H9 (cell line): ENCODE results near the gene UQCRC1. TPM values are rescaled to one million over a fixed set of nuclear protein-coding genes. Genes with fewer than 3 reads are reported as not detected.

Experiments used
- DNase-seq: peaks from one replicate; pipeline ENCODE4 v3.0.0-alpha.2; 2017
- H2AFZ ChIP-seq: one replicate; pipeline ENCODE4 v1.6.1; 2013; ENCODE audit warnings: mild to moderate bottlenecking, low read length, control low read depth, moderate library complexity
- H2AK5ac ChIP-seq: 2 replicates; pipeline ENCODE4 v1.6.1; 2013; ENCODE audit warnings: low read length, control low read depth, mixed read lengths; ENCODE audit not compliant: insufficient read length
- H2BK120ac ChIP-seq: one replicate; pipeline ENCODE4 v1.6.1; 2013; ENCODE audit warnings: low read depth, mild to moderate bottlenecking, low read length, control low read depth, inconsistent platforms; ENCODE audit not compliant: poor library complexity, severe bottlenecking
- H2BK12ac ChIP-seq: 2 replicates; pipeline ENCODE4 v1.6.1; 2013; ENCODE audit warnings: low read length, control low read depth, mixed read lengths, low read depth; ENCODE audit not compliant: insufficient read length
- H2BK15ac ChIP-seq: 2 replicates; pipeline ENCODE4 v1.6.1; 2013; ENCODE audit warnings: low read depth, low read length, control low read depth
- H2BK20ac ChIP-seq: one replicate; pipeline ENCODE4 v1.6.1; 2013; ENCODE audit warnings: low read depth, mild to moderate bottlenecking, low read length, control low read depth, inconsistent platforms; ENCODE audit not compliant: poor library complexity, severe bottlenecking
- H2BK5ac ChIP-seq: 2 replicates; pipeline ENCODE4 v1.6.1; 2013; ENCODE audit warnings: low read length, control low read depth, mixed read lengths; ENCODE audit not compliant: insufficient read length
- H3K14ac ChIP-seq: 2 replicates; pipeline ENCODE4 v1.6.1; 2013; ENCODE audit warnings: low read length, control low read depth; ENCODE audit not compliant: insufficient read depth
- H3K18ac ChIP-seq: 2 replicates; pipeline ENCODE4 v1.6.1; 2013; ENCODE audit warnings: low read depth, mild to moderate bottlenecking, mixed read lengths, low read length, control low read depth; ENCODE audit not compliant: insufficient read length
- H3K23ac ChIP-seq: 2 replicates; pipeline ENCODE4 v1.6.1; 2013; ENCODE audit warnings: low read length, control low read depth, mixed read lengths, low read depth; ENCODE audit not compliant: insufficient read length
- H3K23me2 ChIP-seq: 2 replicates; pipeline ENCODE4 v1.6.1; 2013; ENCODE audit warnings: low read depth, mild to moderate bottlenecking, mixed read lengths, low read length, control low read depth; ENCODE audit not compliant: insufficient read length, poor library complexity, severe bottlenecking
- H3K27ac ChIP-seq: 2 replicates; pipeline ENCODE4 v1.5.1; 2013; ENCODE audit warnings: low read length, control low read depth, mixed read lengths, low read depth; ENCODE audit not compliant: insufficient read length
- H3K27me3 ChIP-seq: 2 replicates; pipeline ENCODE4 v1.6.1; 2013; ENCODE audit warnings: low read length, control low read depth, inconsistent platforms; ENCODE audit not compliant: insufficient read depth
- H3K4ac ChIP-seq: 2 replicates; pipeline ENCODE4 v1.6.1; 2013; ENCODE audit warnings: low read depth, mild to moderate bottlenecking, control low read depth, inconsistent platforms, low read length, moderate library complexity
- H3K4me1 ChIP-seq: 2 replicates; pipeline ENCODE4 v1.6.1; 2013; ENCODE audit warnings: low read length, control low read depth, inconsistent platforms; ENCODE audit not compliant: insufficient read depth
- H3K4me2 ChIP-seq: 2 replicates; pipeline ENCODE4 v1.6.1; 2013; ENCODE audit warnings: low read length, control low read depth, mixed read lengths; ENCODE audit not compliant: insufficient read length, insufficient read depth
- H3K56ac ChIP-seq: 2 replicates; pipeline ENCODE4 v1.6.1; 2013; ENCODE audit warnings: low read depth, mild to moderate bottlenecking, mixed read lengths, low read length, control low read depth; ENCODE audit not compliant: insufficient read length
- H3K79me1 ChIP-seq: 2 replicates; pipeline ENCODE4 v1.6.1; 2013; ENCODE audit warnings: low read depth, mild to moderate bottlenecking, moderate library complexity, low read length, control low read depth, inconsistent platforms; ENCODE audit not compliant: insufficient read depth, poor library complexity, severe bottlenecking
- H3K79me2 ChIP-seq: 2 replicates; pipeline ENCODE4 v1.6.1; 2013; ENCODE audit warnings: low read length, control low read depth, inconsistent platforms; ENCODE audit not compliant: insufficient read depth
- H3K9ac ChIP-seq: 2 replicates; pipeline ENCODE4 v1.6.1; 2013; ENCODE audit warnings: low read length, control low read depth, mixed read lengths; ENCODE audit not compliant: insufficient read length; ENCODE audit errors: extremely low read depth
- H3K9me3 ChIP-seq: one replicate; pipeline ENCODE4 v1.6.1; 2013; ENCODE audit warnings: low read depth, low read length, inconsistent platforms; ENCODE audit not compliant: control insufficient read depth
- H3T11ph ChIP-seq: one replicate; pipeline ENCODE4 v1.6.1; 2013; ENCODE audit warnings: mild to moderate bottlenecking, low read length, control low read depth, inconsistent platforms
- H4K20me1 ChIP-seq: one replicate; pipeline ENCODE4 v1.6.1; 2013; ENCODE audit not compliant: control insufficient read depth, insufficient read length, insufficient read depth
- H4K5ac ChIP-seq: 2 replicates; pipeline ENCODE4 v1.6.1; 2013; ENCODE audit warnings: low read depth, mild to moderate bottlenecking, mixed read lengths, low read length, control low read depth; ENCODE audit not compliant: insufficient read length
- H4K8ac ChIP-seq: replicated peaks from 2 replicates; pipeline ENCODE4 v1.6.1; 2013; ENCODE audit warnings: low read length, control low read depth, mixed read lengths, low read depth; ENCODE audit not compliant: insufficient read length
- H4K91ac ChIP-seq: 2 replicates; pipeline ENCODE4 v1.6.1; 2013; ENCODE audit warnings: low read depth, mild to moderate bottlenecking, moderate library complexity, mixed read lengths, low read length, control low read depth; ENCODE audit not compliant: insufficient read length
- H3K27ac Mint-ChIP-seq, 3 experiments: 2 replicates in 2 of 3; 3 replicates in 1 of 3; pipeline ENCODE4 v1.8.0; 2020 to 2021; ENCODE audit warnings: mixed read lengths in 3 of 3, mild to moderate bottlenecking in 1 of 3, moderate library complexity in 1 of 3
- H3K27me3 Mint-ChIP-seq: 2 replicates; pipeline ENCODE4 v1.8.0; 2021; ENCODE audit warnings: low read depth, mild to moderate bottlenecking, moderate library complexity, mixed read lengths
- H3K36me3 Mint-ChIP-seq, 3 experiments: 2 replicates in 2 of 3; 3 replicates in 1 of 3; pipeline ENCODE4 v1.8.0; 2020 to 2021; ENCODE audit warnings: low read depth in 3 of 3, mixed read lengths in 3 of 3; ENCODE audit not compliant: insufficient read depth in 1 of 3
- H3K4me1 Mint-ChIP-seq, 2 experiments: 2 replicates each; pipeline ENCODE4 v1.8.0; 2020; ENCODE audit warnings: mixed read lengths in 2 of 2
- H3K4me3 Mint-ChIP-seq, 2 experiments: 2 replicates in 1 of 2; 3 replicates in 1 of 2; pipeline ENCODE4 v1.8.0; 2020 to 2021; ENCODE audit warnings: mild to moderate bottlenecking in 2 of 2, mixed read lengths in 2 of 2, moderate library complexity in 1 of 2
- H3K9me3 Mint-ChIP-seq, 2 experiments: 2 replicates in 1 of 2; 3 replicates in 1 of 2; pipeline ENCODE4 v1.8.0; 2020; ENCODE audit warnings: mild to moderate bottlenecking in 2 of 2, mixed read lengths in 2 of 2, moderate library complexity in 1 of 2
- CTCF ChIP-seq: fragments of 200-600 bp; sonication (generic); conservative IDR thresholded peaks from 3 replicates; pipeline ENCODE4 v1.8.0; 2021; ENCODE audit warnings: antibody characterized with exemption, mild to moderate bottlenecking
- WGBS: extraction: QIAGEN DNeasy Blood & Tissue Kit; methylation state at CpG from one replicate; pipeline ENCODE4 v1.1.7; 2013; ENCODE audit warnings: missing lambda C conversion rate, low lambda C conversion rate, mixed read lengths; ENCODE audit not compliant: insufficient read length; ENCODE audit errors: extremely low coverage; 5-methylcytosine and 5-hydroxymethylcytosine counted together
- total RNA-seq: library from RNA; stranded (reverse); gene quantifications from 2 replicates; pipeline ENCODE4 v1.2.1, GENCODE V29; 2021

The UQCRC1 gene
- total RNA-seq, 1 experiment from 2014 or later, result 285 TPM

DNA sequence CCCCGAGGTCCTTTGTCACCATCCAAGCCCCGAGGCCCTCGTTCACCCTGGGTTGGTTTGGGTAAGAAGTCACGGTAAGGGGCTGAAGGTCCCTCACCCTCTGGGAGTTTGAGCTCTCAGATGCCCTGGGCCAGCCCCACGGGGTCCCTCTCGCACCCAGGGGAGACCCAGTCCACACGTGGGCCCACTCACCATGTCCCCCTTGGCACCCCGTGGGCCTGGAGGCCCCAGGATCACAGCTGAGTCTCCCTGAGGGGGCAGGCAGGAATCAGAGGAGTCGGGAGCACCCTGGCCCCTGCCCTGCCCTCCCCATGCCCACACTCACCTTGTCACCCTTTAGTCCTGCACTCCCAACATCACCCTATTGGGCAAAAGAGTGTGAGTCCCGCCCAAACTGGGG lies 40.0 kb downstream of the UQCRC1 start:
- Histone ChIP-seq H3K18ac (no peak overlapping the region), H3K23ac (no peak overlapping the region), H3K56ac (no peak overlapping the region), H2BK5ac (no peak overlapping the region), H3K4ac (no peak overlapping the region), H4K91ac (no peak overlapping the region), H4K5ac (no peak overlapping the region), H3K9me3 (no peaks in the 10 kb centered on the region), H3K27me3 (no peaks in the 10 kb centered on the region), H2BK20ac (no peak overlapping the region), H3K23me2 (no peaks in the 10 kb centered on the region), H2AFZ (no peak overlapping the region), H3K9ac (no peak overlapping the region), H3K4me1 (no peaks in the 10 kb centered on the region), H3K79me2 (no peaks in the 10 kb centered on the region), H3K14ac (no peak overlapping the region), H3K27ac (no peak overlapping the region), H2BK15ac (no peak overlapping the region), H3K79me1 (no peaks in the 10 kb centered on the region), H4K8ac (no peak overlapping the region), H2AK5ac (no peak overlapping the region), H3K4me2 (no peak overlapping the region), H3T11ph (no peak overlapping the region), H4K20me1 (no peaks in the 10 kb centered on the region), H2BK120ac (no peak overlapping the region), H2BK12ac (no peak overlapping the region)
- no peaks in the 10 kb centered on the region for H3K9me3 Mint-ChIP-seq
- peaks cover 0 to 26% (median 0%) of the 10 kb centered on the region in 3 experiments; a peak in 4 of 7 replicates for H3K36me3 Mint-ChIP-seq
- H3K27ac Mint-ChIP-seq, result no peak overlapping the region
- H3K27me3 Mint-ChIP-seq, result no peaks in the 10 kb centered on the region
- no peaks in the 10 kb centered on the region for H3K4me1 Mint-ChIP-seq
- no peak overlapping the region for H3K4me3 Mint-ChIP-seq
- no peak for DNase-seq
- WGBS, result no CpG with 5 or more reads among the region's 10 CpGs
- TF ChIP-seq CTCF, result no peak
